ENCODE results near the gene CEP112. TPM values are rescaled to one million over a fixed set of nuclear protein-coding genes. Genes with fewer than 3 reads are reported as not detected.
"Not testable (repeated sequence)": the region's sequence is repeated elsewhere in the genome, so short reads cannot be mapped to it uniquely, and the experiment has no call there.

The CEP112 gene
- total RNA-seq, 6 donors from 2014 or later: 14.3 to 70.2 (median 31.0) TPM

DNA sequence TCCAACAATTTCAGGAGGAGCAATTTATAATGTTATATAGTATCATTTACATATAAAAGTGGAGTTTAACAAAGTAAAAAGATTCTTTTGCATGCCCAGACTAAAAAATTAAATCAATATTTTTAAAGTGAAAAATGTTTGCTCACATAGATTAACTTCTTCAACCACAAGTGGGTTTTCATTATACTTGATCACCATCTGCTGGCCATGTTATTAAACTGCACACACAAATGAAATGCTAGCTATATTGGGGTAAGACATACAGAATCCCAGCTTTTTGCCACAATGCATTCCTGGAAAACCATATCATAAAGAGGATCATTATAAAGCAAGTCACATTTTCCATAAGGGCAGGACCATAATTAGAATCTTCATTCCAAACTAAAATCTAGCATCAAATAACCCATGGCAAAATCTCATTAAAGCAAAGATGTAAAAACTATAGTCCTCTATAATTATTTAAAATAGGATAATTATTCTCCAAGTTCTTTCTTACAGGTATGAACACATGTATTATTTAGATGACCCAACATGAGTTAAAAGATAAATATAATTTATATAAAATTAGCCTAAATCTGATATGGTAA is 26.3 kb downstream of the CEP112 start:
- Histone ChIP-seq H3K4me3 (no peak overlapping the region), H3K9me3 (no peaks in the 10 kb centered on the region), H3K36me3 (peaks cover 0 to 4% (median 0%) of the 10 kb centered on the region in 4 donors), H3K27me3 (no peaks in the 10 kb centered on the region), H3K4me1 (no peaks in the 10 kb centered on the region), H3K27ac (no peak overlapping the region)
- ATAC-seq (ENCODE audit: low FRiP score in 2 of 2) (peak in 1 of 2 donors; percentile 64), DNase-seq (no peak)
- TF ChIP-seq POLR2A (IDR thresholded peaks at IDR 0.05): no peak
- TF ChIP-seq, protein P1, sequence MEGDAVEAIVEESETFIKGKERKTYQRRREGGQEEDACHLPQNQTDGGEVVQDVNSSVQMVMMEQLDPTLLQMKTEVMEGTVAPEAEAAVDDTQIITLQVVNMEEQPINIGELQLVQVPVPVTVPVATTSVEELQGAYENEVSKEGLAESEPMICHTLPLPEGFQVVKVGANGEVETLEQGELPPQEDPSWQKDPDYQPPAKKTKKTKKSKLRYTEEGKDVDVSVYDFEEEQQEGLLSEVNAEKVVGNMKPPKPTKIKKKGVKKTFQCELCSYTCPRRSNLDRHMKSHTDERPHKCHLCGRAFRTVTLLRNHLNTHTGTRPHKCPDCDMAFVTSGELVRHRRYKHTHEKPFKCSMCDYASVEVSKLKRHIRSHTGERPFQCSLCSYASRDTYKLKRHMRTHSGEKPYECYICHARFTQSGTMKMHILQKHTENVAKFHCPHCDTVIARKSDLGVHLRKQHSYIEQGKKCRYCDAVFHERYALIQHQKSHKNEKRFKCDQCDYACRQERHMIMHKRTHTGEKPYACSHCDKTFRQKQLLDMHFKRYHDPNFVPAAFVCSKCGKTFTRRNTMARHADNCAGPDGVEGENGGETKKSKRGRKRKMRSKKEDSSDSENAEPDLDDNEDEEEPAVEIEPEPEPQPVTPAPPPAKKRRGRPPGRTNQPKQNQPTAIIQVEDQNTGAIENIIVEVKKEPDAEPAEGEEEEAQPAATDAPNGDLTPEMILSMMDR (IDR thresholded peaks at IDR 0.05): peak; percentile 44 to 73 (median 66)

DNA sequence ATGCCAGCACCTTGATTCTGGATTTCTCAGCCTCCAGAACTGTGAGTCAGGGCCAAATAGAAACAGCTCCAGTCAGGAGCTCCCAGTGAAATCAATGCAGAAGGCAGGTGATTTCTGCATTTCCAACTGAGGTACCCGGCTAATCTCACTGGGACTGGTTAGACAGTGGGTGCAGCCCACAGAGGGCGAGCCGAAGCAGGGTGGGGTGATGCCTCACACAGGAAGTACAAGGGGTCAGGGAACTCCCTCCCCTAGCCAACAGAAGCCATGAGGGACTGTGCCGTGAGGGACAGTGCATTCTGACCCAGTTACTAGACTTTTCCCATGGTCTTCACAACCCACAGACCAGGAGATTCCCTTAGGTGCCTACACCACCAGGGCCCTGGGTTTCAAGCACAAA is 36.9 kb downstream of the CEP112 start:
- H3K4me3 ChIP-seq; H3K4me1 ChIP-seq; H3K9me3 ChIP-seq; H3K27ac ChIP-seq; DNase-seq; H3K27me3 ChIP-seq; H3K36me3 ChIP-seq; ATAC-seq (ENCODE audit: low FRiP score in 2 of 2): not testable (repeated sequence)
- WGBS, 2 donors: 80 to 83% methylated on average over 4 of the region's 4 CpGs

DNA sequence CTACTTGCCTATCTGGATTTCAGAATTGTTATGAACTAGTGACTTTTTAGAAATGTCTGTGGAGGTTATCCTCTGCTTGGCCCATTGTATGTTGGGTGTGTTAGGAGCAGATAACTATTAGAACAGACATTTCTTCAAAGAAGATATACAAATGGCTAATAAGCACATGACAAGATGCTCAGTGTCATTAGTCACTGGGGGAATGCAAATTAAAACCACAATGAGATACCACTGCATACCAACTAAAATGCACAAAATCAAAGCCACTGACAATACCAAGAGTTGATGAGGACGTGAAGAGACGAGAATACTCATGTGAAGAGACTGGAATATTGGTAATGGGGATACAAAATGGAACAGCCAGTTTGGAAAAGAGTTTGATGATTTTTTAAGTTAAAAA is 39.2 kb downstream of the CEP112 start:
- TF ChIP-seq, protein P1 (IDR thresholded peaks at IDR 0.05): no peak
- TF ChIP-seq POLR2A (IDR thresholded peaks at IDR 0.05): no peak
- TF ChIP-seq EP300 (IDR thresholded peaks at IDR 0.05): no peak
- no peak for TF ChIP-seq POLR2AphosphoS5 (IDR thresholded peaks at IDR 0.05)
- no peak for ATAC-seq (ENCODE audit: low FRiP score in 2 of 2)
- WGBS, 2 donors: 45 to 94% methylated on average over 2 of the region's 2 CpGs
- H3K36me3 ChIP-seq: no peaks in the 10 kb centered on the region
- no peak overlapping the region for H3K4me3 ChIP-seq
- no peaks in the 10 kb centered on the region for H3K27me3 ChIP-seq
- H3K4me1 ChIP-seq: no peaks in the 10 kb centered on the region
- H3K27ac ChIP-seq: no peak overlapping the region
- no peak for DNase-seq
- H3K9me3 ChIP-seq: no peaks in the 10 kb centered on the region

DNA sequence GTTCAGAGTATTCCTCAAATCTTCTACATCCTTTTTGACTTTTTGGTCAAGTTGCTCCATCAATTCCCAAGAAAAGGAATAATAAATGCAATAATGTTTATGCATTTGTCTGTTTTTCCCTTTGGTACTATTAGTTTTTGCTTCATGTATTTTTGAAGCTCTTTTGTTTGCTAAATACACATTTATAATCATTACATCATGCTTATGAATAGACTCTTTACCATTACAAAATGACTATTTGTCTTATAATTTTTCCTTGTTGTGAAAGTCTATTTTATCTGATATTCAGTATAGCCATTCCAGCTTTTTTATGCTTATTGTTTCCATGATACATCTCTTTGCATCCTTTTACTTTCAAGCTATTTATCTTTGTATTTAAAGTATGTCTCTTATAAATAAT is 41.2 kb downstream of the CEP112 start:
- TF ChIP-seq, protein P1 (IDR thresholded peaks at IDR 0.05): no peak
- TF ChIP-seq POLR2AphosphoS5 (IDR thresholded peaks at IDR 0.05) (no peak), POLR2A (IDR thresholded peaks at IDR 0.05) (no peak)
- Histone ChIP-seq H3K36me3 (no peaks in the 10 kb centered on the region), H3K9me3 (no peaks in the 10 kb centered on the region), H3K4me1 (no peaks in the 10 kb centered on the region), H3K4me3 (no peak overlapping the region), H3K27ac (no peak overlapping the region), H3K27me3 (no peaks in the 10 kb centered on the region)
- DNase-seq (no peak), ATAC-seq (ENCODE audit: low FRiP score in 2 of 2) (no peak)

DNA sequence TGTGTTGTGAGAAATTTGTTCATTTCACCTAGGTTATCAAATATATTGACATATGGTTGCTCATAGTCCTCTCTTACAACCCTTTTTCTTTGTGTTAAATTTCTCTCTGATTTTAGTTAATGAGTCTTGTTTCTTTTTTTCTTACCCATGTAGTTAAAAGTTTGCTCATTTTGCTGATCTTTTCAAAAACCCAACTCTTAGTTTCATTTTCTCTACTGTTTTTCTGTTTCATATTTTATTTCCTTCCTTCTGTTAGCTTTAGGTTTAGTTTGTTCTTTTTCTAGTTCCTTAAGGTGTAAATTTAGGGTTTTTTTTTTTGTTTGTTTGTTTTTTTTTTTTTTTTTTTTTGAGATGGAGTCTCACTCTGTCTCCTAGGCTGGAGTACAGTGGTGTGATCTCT is 42.4 kb downstream of the CEP112 start:
- Histone ChIP-seq H3K9me3 (no peaks in the 10 kb centered on the region), H3K27me3 (no peaks in the 10 kb centered on the region), H3K4me3 (no peak overlapping the region), H3K27ac (no peak overlapping the region), H3K36me3 (no peaks in the 10 kb centered on the region), H3K4me1 (no peaks in the 10 kb centered on the region)
- ATAC-seq (ENCODE audit: low FRiP score in 2 of 2): no peak
- TF ChIP-seq POLR2A (IDR thresholded peaks at IDR 0.05): no peak
- TF ChIP-seq EP300 (IDR thresholded peaks at IDR 0.05): no peak
- TF ChIP-seq, protein P1 (IDR thresholded peaks at IDR 0.05): no peak
- no peak for TF ChIP-seq POLR2AphosphoS5 (IDR thresholded peaks at IDR 0.05)
- no peak for DNase-seq
